ENCODE measurements around the gene ARL14EPL. TPM values are rescaled to one million over a fixed set of nuclear protein-coding genes. Genes with fewer than 3 reads are reported as not detected.

ARL14EPL gene
- total and polyA plus RNA-seq, 2 experiments from 2014 or later: not detected

DNA sequence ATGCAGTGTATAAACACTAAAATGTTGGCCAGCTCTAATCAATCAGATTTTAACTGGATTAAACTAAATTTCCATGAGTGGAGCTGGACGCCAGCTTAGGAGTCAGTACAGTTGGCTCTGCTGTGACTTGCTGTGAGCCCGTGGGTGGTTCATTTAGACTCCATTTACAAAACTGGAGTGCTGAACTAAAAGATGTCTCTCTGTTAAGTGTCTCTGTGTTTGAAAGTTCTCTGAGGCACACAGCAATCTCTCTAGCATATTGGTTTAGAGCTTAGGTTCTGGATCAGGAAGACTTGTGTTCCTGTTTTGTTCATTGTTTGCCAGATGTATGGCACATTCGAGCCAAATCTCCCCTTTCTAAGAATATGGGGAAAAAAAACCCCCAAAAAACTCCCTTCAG, 28.0 kb upstream of the ARL14EPL start (continued):
- TF ChIP-seq CREB1 (CRISPR knock-in tag; IDR thresholded peaks at IDR 0.05; ENCODE audit: low read depth): no peak

DNA sequence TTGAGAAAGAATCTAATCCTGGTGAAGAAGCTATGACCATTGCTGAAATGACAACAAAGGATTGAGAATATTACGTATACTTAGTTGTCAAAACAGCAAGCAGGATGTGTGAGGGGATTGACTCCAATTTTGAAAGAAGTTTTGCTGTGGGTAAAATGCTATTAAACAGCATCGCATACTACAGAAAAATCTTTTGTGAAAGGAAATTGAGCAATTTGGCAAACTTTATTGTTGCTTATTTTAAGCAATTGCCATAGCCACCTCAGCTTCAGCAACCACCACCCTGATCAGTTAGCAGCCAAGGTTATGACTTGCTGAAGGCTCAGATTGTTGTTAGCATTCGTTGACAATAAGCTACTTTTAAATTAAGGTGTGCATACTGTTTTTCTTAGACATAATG, 22.5 kb upstream of the ARL14EPL start:
- no peaks in the 10 kb centered on the region for H3K9me3 Mint-ChIP-seq
- no peak for ATAC-seq

More for the DNA sequence above, 22.5 kb upstream of the ARL14EPL start:
- no peaks in the 10 kb centered on the region for H3K36me3 Mint-ChIP-seq (ENCODE audit: low read depth)
- Histone ChIP-seq H4K20me1 (replicated peaks; ENCODE audit: insufficient read depth) (no peaks in the 10 kb centered on the region), H3F3A (replicated peaks; ENCODE audit: low read depth) (no peaks in the 10 kb centered on the region), H3K27ac (ENCODE audit: low read depth) (no peak overlapping the region), H3K4me3 (no peak overlapping the region), H3K4me2 (no peak overlapping the region), H3K4me1 (ENCODE audit: insufficient read depth) (no peaks in the 10 kb centered on the region), H2AFZ (no peak overlapping the region), H3K36me3 (ENCODE audit: insufficient read depth) (no peaks in the 10 kb centered on the region), H3K27me3 (ENCODE audit: insufficient read depth) (no peaks in the 10 kb centered on the region), H3K79me2 (replicated peaks; ENCODE audit: insufficient read depth) (no peaks in the 10 kb centered on the region), H3K9me2 (ENCODE audit: insufficient read depth) (no peaks in the 10 kb centered on the region)
- no peak for DNase-seq (ENCODE audit: low spot score)
- no peak overlapping the region for H3K4me3 Mint-ChIP-seq
- TF ChIP-seq EZH2 (IDR thresholded peaks at IDR 0.05; ENCODE audit: low read depth, unreplicated experiment) (no peak), ZNF114 (CRISPR knock-in tag; IDR thresholded peaks at IDR 0.05) (no peak), STAT1 (IDR thresholded peaks at IDR 0.05; ENCODE audit: unreplicated experiment) (no peak), ZNF331 (CRISPR knock-in tag; IDR thresholded peaks at IDR 0.05; ENCODE audit: low read depth) (no peak), POLR2AphosphoS5 (IDR thresholded peaks at IDR 0.05; ENCODE audit: low read depth) (no peak), JUNB (IDR thresholded peaks at IDR 0.05; ENCODE audit: unreplicated experiment) (no peak), CREB1 (CRISPR knock-in tag; IDR thresholded peaks at IDR 0.05; ENCODE audit: low read depth) (no peak), EZH2phosphoT487 (IDR thresholded peaks at IDR 0.05; ENCODE audit: unreplicated experiment) (no peak), NANOG (IDR thresholded peaks at IDR 0.05; ENCODE audit: borderline replicate concordance) (no peak)
- TF ChIP-seq, protein P1, sequence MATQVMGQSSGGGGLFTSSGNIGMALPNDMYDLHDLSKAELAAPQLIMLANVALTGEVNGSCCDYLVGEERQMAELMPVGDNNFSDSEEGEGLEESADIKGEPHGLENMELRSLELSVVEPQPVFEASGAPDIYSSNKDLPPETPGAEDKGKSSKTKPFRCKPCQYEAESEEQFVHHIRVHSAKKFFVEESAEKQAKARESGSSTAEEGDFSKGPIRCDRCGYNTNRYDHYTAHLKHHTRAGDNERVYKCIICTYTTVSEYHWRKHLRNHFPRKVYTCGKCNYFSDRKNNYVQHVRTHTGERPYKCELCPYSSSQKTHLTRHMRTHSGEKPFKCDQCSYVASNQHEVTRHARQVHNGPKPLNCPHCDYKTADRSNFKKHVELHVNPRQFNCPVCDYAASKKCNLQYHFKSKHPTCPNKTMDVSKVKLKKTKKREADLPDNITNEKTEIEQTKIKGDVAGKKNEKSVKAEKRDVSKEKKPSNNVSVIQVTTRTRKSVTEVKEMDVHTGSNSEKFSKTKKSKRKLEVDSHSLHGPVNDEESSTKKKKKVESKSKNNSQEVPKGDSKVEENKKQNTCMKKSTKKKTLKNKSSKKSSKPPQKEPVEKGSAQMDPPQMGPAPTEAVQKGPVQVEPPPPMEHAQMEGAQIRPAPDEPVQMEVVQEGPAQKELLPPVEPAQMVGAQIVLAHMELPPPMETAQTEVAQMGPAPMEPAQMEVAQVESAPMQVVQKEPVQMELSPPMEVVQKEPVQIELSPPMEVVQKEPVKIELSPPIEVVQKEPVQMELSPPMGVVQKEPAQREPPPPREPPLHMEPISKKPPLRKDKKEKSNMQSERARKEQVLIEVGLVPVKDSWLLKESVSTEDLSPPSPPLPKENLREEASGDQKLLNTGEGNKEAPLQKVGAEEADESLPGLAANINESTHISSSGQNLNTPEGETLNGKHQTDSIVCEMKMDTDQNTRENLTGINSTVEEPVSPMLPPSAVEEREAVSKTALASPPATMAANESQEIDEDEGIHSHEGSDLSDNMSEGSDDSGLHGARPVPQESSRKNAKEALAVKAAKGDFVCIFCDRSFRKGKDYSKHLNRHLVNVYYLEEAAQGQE (IDR thresholded peaks at IDR 0.05; ENCODE audit: unreplicated experiment): no peak
- TF ChIP-seq, protein P2, sequence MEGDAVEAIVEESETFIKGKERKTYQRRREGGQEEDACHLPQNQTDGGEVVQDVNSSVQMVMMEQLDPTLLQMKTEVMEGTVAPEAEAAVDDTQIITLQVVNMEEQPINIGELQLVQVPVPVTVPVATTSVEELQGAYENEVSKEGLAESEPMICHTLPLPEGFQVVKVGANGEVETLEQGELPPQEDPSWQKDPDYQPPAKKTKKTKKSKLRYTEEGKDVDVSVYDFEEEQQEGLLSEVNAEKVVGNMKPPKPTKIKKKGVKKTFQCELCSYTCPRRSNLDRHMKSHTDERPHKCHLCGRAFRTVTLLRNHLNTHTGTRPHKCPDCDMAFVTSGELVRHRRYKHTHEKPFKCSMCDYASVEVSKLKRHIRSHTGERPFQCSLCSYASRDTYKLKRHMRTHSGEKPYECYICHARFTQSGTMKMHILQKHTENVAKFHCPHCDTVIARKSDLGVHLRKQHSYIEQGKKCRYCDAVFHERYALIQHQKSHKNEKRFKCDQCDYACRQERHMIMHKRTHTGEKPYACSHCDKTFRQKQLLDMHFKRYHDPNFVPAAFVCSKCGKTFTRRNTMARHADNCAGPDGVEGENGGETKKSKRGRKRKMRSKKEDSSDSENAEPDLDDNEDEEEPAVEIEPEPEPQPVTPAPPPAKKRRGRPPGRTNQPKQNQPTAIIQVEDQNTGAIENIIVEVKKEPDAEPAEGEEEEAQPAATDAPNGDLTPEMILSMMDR (conservative IDR thresholded peaks at IDR 0.05; ENCODE audit: low read depth in 2 of 2): no peak
- TF ChIP-seq, protein P3, sequence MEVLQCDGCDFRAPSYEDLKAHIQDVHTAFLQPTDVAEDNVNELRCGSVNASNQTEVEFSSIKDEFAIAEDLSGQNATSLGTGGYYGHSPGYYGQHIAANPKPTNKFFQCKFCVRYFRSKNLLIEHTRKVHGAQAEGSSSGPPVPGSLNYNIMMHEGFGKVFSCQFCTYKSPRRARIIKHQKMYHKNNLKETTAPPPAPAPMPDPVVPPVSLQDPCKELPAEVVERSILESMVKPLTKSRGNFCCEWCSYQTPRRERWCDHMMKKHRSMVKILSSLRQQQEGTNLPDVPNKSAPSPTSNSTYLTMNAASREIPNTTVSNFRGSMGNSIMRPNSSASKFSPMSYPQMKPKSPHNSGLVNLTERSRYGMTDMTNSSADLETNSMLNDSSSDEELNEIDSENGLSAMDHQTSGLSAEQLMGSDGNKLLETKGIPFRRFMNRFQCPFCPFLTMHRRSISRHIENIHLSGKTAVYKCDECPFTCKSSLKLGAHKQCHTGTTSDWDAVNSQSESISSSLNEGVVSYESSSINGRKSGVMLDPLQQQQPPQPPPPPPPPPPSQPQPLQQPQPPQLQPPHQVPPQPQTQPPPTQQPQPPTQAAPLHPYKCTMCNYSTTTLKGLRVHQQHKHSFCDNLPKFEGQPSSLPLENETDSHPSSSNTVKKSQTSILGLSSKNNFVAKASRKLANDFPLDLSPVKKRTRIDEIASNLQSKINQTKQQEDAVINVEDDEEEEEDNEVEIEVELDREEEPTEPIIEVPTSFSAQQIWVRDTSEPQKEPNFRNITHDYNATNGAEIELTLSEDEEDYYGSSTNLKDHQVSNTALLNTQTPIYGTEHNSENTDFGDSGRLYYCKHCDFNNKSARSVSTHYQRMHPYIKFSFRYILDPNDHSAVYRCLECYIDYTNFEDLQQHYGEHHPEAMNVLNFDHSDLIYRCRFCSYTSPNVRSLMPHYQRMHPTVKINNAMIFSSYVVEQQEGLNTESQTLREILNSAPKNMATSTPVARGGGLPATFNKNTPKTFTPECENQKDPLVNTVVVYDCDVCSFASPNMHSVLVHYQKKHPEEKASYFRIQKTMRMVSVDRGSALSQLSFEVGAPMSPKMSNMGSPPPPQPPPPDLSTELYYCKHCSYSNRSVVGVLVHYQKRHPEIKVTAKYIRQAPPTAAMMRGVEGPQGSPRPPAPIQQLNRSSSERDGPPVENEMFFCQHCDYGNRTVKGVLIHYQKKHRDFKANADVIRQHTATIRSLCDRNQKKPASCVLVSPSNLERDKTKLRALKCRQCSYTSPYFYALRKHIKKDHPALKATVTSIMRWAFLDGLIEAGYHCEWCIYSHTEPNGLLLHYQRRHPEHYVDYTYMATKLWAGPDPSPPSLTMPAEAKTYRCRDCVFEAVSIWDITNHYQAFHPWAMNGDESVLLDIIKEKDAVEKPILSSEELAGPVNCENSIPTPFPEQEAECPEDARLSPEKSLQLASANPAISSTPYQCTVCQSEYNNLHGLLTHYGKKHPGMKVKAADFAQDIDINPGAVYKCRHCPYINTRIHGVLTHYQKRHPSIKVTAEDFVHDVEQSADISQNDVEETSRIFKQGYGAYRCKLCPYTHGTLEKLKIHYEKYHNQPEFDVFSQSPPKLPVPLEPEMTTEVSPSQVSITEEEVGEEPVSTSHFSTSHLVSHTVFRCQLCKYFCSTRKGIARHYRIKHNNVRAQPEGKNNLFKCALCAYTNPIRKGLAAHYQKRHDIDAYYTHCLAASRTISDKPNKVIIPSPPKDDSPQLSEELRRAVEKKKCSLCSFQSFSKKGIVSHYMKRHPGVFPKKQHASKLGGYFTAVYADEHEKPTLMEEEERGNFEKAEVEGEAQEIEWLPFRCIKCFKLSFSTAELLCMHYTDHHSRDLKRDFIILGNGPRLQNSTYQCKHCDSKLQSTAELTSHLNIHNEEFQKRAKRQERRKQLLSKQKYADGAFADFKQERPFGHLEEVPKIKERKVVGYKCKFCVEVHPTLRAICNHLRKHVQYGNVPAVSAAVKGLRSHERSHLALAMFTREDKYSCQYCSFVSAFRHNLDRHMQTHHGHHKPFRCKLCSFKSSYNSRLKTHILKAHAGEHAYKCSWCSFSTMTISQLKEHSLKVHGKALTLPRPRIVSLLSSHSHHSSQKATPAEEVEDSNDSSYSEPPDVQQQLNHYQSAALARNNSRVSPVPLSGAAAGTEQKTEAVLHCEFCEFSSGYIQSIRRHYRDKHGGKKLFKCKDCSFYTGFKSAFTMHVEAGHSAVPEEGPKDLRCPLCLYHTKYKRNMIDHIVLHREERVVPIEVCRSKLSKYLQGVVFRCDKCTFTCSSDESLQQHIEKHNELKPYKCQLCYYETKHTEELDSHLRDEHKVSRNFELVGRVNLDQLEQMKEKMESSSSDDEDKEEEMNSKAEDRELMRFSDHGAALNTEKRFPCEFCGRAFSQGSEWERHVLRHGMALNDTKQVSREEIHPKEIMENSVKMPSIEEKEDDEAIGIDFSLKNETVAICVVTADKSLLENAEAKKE (CRISPR knock-in tag; IDR thresholded peaks at IDR 0.05): no peak
- TF ChIP-seq, protein P4, sequence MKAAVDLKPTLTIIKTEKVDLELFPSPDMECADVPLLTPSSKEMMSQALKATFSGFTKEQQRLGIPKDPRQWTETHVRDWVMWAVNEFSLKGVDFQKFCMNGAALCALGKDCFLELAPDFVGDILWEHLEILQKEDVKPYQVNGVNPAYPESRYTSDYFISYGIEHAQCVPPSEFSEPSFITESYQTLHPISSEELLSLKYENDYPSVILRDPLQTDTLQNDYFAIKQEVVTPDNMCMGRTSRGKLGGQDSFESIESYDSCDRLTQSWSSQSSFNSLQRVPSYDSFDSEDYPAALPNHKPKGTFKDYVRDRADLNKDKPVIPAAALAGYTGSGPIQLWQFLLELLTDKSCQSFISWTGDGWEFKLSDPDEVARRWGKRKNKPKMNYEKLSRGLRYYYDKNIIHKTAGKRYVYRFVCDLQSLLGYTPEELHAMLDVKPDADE (IDR thresholded peaks at IDR 0.05): no peak
- no peak overlapping the region for H3K27ac Mint-ChIP-seq
- no peaks in the 10 kb centered on the region for H3K4me1 Mint-ChIP-seq
- no peaks in the 10 kb centered on the region for H3K27me3 Mint-ChIP-seq (ENCODE audit: insufficient read depth, low read depth, poor library complexity)
